Activated CD4-positive, alpha-beta memory T cell treated with anti-CD3 and anti-CD28 coated beads for 36 hours (primary cell): Measurements from ENCODE around the gene EPHB1. TPM values are rescaled to one million over a fixed set of nuclear protein-coding genes. Genes with fewer than 3 reads are reported as not detected.

Experiments
- CTCF ChIA-PET: fragments of 350-600 bp; sonication (Branson Sonifier 250); formaldehyde crosslinking; loops from one replicate; lab custom pipeline; 2021; ENCODE audit warnings: antibody characterized with exemption, inconsistent platforms; lab: Charles Lee
- POLR2A ChIA-PET: fragments of 350-600 bp; sonication (Branson Sonifier 250); formaldehyde crosslinking; loops from one replicate; lab custom pipeline; 2021; ENCODE audit warnings: antibody characterized with exemption; lab: Charles Lee
- DNase-seq: peaks from one replicate; pipeline ENCODE4 v3.0.0-alpha.2; 2020
- H3K27ac Mint-ChIP-seq: one replicate; pipeline ENCODE4 v1.8.0; 2021; ENCODE audit warnings: mixed read lengths
- H3K27me3 Mint-ChIP-seq: one replicate; pipeline ENCODE4 v1.8.0; 2021; ENCODE audit warnings: mixed read lengths
- H3K36me3 Mint-ChIP-seq: one replicate; pipeline ENCODE4 v1.8.0; 2021; ENCODE audit warnings: mixed read lengths
- H3K4me1 Mint-ChIP-seq: one replicate; pipeline ENCODE4 v1.8.0; 2021; ENCODE audit warnings: low read depth, mixed read lengths
- H3K4me3 Mint-ChIP-seq: one replicate; pipeline ENCODE4 v1.8.0; 2021; ENCODE audit warnings: mild to moderate bottlenecking, mixed read lengths
- H3K9me3 Mint-ChIP-seq: one replicate; pipeline ENCODE4 v1.8.0; 2021; ENCODE audit warnings: mixed read lengths
- intact Hi-C: fragments of 100-400 bp; cut with micrococcal nuclease; formaldehyde crosslinking; loops from one replicate; pipeline ENCODE4 v1.15.1; 2023
- total RNA-seq, 2 experiments: library from RNA; stranded (reverse); gene quantifications; one replicate each; pipeline ENCODE4 v1.2.3, GENCODE V29; 2021

EPHB1 gene
- total RNA-seq, 2 experiments from 2014 or later = 1.3 TPM

DNA sequence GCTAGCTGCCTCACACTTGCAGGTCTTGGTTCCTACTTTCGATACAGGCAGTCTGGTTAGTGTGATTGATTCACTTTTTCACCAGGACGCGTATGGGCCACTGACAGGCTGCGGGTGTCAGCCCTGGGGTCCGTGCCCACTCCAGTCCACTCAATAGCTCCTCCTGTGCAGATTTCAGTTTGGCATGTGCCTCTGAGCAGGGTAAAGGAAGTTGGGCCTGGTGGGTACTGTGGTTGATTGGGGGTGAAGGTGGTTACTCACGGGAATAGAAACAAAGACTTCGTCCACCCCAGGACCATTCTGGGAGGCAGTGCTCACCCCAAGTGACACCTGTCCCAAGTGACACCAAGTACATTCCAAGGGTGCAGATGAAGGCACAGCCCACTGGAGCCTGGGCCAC lies 62.3 kb downstream of the EPHB1 start:
- POLR2A ChIA-PET = no interaction called here
- Mint-ChIP-seq H3K27me3 (no peaks in the 10 kb centered on the region), H3K36me3 (no peaks in the 10 kb centered on the region), H3K4me1 (no peaks in the 10 kb centered on the region), H3K27ac (no peak overlapping the region), H3K9me3 (no peaks in the 10 kb centered on the region), H3K4me3 (no peak overlapping the region)
- intact Hi-C loops = no loop called here
- CTCF ChIA-PET = no interaction called here
- no peak for DNase-seq

DNA sequence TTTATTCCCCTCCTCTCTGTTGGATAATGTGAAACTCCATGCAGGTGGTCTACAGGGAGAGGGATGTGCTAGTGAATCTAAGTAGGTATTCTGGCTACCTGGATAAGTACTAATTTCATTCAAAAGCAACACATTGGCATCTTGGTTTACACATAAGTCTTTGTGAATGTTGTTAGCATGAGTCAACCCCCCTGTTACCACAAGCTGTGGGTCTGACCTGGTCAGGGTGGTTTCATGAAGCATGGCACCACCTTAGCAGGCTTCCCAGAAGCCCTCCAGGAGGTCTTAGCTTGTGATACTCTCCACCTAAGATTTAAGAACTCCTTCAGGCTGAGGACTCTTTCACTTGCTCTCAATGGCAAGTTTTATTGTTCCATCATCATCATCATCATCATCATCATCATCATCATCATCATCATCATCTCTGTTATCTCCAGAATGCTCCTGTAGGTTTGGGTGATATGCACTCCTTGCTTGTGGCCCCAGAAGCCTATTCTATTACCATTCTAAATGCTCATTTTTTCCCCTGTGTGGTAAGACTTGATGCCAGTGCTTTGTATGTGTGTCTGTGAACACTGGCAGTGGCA lies 62.8 kb downstream of the EPHB1 start:
- H3K27ac Mint-ChIP-seq = no peak overlapping the region
- no peaks in the 10 kb centered on the region for H3K4me1 Mint-ChIP-seq
- no peak overlapping the region for H3K4me3 Mint-ChIP-seq
- no peaks in the 10 kb centered on the region for H3K9me3 Mint-ChIP-seq
- intact Hi-C loops = no loop called here
- ChIA-PET CTCF (no interaction called here), POLR2A (no interaction called here)
- no peaks in the 10 kb centered on the region for H3K36me3 Mint-ChIP-seq
- DNase-seq = no peak
- no peaks in the 10 kb centered on the region for H3K27me3 Mint-ChIP-seq

DNA sequence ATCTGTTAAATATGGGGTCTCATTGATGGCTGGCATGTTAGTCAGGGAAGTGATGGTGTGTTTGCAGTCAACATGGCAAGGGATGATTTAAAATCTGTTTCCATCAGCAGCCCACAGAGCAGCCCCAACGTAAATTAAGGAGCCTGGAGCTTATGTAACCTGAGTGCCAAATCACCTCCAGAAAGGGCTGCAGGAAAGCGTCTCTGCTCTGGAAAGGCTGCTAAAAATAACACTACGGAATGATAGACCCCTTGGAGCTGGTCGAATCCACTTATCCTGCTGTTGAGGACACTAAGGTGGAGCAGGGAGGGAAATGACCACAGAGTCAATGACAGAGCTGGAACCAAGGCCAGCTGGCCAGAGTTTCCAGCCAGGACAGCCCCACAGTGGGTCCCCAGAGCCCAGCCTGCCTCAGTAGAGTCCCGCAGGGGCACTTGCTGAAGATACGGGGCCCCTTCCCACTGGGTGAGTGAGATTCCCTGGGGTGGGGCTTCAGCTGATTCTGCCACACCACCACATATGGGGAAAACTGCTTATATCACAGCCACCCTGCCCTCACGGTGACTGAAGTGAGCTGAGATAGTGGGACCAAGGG lies 63.5 kb downstream of the EPHB1 start:
- Mint-ChIP-seq H3K27me3 (no peaks in the 10 kb centered on the region), H3K9me3 (no peaks in the 10 kb centered on the region), H3K36me3 (no peaks in the 10 kb centered on the region), H3K4me3 (no peak overlapping the region), H3K27ac (no peak overlapping the region), H3K4me1 (no peaks in the 10 kb centered on the region)
- no peak for DNase-seq
- POLR2A ChIA-PET = no interaction called here
- intact Hi-C loops = no loop called here
- CTCF ChIA-PET = no interaction called here

DNA sequence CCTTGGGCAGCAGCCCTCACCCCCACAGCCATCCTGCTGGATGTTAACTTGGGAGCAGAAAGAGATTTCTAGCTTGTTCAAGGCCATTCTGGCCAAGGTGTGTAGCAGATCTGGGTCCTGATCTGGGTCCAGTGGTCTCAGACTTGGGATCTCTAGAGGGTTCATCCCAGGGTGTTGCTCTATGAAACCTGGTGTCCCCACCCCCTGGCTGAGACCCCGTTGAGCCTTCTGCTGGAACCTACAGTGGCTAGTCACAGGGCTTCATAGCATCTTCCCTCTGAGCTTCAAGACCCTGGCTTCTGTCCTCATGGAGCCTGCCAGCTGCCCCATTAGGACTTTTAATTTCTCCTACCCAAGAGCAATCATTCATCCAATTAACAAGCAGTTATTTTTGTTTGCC lies 64.3 kb downstream of the EPHB1 start:
- Mint-ChIP-seq H3K9me3 (no peaks in the 10 kb centered on the region), H3K36me3 (no peaks in the 10 kb centered on the region), H3K27ac (no peak overlapping the region), H3K27me3 (no peaks in the 10 kb centered on the region), H3K4me1 (no peaks in the 10 kb centered on the region), H3K4me3 (no peak overlapping the region)
- intact Hi-C loops = no loop called here
- POLR2A ChIA-PET = no interaction called here
- DNase-seq = no peak
- CTCF ChIA-PET = no interaction called here

DNA sequence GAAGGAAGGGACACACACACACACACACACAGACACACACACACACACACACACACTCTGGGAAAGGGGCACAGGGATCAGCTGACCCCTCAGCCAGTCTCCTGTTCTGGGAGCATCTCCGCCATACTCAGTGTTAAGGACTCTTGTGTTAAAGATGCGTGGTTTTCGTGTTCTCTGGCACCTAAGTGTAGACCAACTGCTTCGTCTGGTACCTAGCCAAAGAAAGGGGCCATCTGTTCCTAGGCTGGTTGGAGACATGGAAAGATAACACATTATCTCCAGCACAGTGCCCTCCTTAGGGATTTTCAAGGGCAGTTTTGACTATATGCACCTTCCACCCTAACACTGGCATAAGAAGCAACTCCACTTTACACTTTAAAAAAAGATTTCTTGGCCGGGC lies 65.1 kb downstream of the EPHB1 start:
- ChIA-PET CTCF (no interaction called here), POLR2A (no interaction called here)
- intact Hi-C loops = no loop called here
- no peaks in the 10 kb centered on the region for H3K27me3 Mint-ChIP-seq
- no peak for DNase-seq
- H3K4me1 Mint-ChIP-seq = no peaks in the 10 kb centered on the region
- no peak overlapping the region for H3K27ac Mint-ChIP-seq
- H3K36me3 Mint-ChIP-seq = no peaks in the 10 kb centered on the region
- no peak overlapping the region for H3K4me3 Mint-ChIP-seq
- H3K9me3 Mint-ChIP-seq = no peaks in the 10 kb centered on the region

DNA sequence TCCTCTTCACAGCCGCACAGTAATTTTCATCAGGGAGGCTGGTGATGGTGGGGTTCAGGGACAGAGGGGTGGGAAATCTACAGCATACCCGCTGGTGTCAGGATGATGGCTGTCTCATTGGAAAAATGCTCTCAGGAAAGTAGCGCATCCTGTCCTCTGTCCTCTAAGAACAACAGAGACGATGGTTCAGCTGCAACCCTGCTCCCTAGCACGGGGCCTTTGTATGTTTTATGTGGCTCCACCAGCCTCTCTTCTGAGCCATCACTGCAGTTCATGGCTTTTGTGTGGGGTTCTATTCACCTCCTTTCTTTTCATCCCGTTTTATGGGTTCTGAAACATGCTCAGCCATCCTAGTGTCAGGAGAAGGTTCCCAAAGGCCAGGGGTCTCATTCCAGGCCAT lies 68.9 kb downstream of the EPHB1 start:
- no peaks in the 10 kb centered on the region for H3K4me1 Mint-ChIP-seq
- no peak overlapping the region for H3K4me3 Mint-ChIP-seq
- intact Hi-C loops = no loop called here
- no peaks in the 10 kb centered on the region for H3K9me3 Mint-ChIP-seq
- no peaks in the 10 kb centered on the region for H3K27me3 Mint-ChIP-seq
- no peak overlapping the region for H3K27ac Mint-ChIP-seq
- no peak for DNase-seq
- POLR2A ChIA-PET = no interaction called here
- no peaks in the 10 kb centered on the region for H3K36me3 Mint-ChIP-seq
- CTCF ChIA-PET = no interaction called here

DNA sequence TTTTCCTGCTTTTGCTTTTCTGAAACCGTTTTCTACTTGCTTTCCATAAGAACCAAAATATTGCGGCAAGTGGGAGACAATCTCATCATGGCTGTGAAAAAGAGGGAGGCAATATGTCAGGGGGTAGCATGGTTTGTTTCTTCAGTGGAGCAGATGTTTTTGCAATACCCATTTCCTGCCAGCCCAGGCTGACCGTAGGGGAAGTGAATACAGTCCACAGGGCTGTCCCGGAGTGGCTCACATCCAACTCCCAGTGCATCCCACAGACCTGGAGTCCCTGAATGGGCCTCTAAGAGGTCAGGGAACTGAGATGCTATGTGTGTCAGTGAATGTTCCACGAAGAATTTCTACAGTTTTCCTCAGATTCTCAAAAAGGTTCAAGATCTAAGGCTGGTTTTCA lies 69.6 kb downstream of the EPHB1 start:
- intact Hi-C loops = no loop called here
- Mint-ChIP-seq H3K4me1 (no peaks in the 10 kb centered on the region), H3K4me3 (no peak overlapping the region), H3K27me3 (no peaks in the 10 kb centered on the region), H3K9me3 (no peaks in the 10 kb centered on the region), H3K27ac (no peak overlapping the region), H3K36me3 (no peaks in the 10 kb centered on the region)
- DNase-seq = no peak
- ChIA-PET CTCF (no interaction called here), POLR2A (no interaction called here)

DNA sequence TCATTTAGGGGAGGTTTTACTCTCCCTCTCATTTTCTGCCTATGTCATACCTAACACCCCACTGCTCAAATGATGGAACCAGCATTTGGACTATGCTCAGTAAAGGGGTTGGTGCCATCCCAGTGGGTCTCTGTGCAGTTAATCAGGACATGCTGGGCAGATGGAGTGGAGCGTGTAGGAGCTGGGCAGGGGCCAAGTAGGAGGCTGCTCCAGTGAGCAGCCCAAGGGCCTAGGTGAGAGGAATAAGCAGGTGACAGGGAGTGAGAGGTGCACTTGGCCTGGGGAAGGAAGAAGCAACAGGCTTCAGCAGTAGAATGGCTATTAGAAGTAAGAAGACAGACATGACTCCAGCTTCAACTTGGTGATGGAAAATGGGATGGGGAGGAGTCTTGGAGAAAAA lies 72.2 kb downstream of the EPHB1 start:
- ChIA-PET POLR2A (no interaction called here), CTCF (no interaction called here)
- Mint-ChIP-seq H3K4me1 (no peaks in the 10 kb centered on the region), H3K27me3 (no peaks in the 10 kb centered on the region), H3K4me3 (no peak overlapping the region), H3K36me3 (no peaks in the 10 kb centered on the region), H3K9me3 (no peaks in the 10 kb centered on the region), H3K27ac (no peak overlapping the region)
- intact Hi-C loops = no loop called here
- DNase-seq = no peak

DNA sequence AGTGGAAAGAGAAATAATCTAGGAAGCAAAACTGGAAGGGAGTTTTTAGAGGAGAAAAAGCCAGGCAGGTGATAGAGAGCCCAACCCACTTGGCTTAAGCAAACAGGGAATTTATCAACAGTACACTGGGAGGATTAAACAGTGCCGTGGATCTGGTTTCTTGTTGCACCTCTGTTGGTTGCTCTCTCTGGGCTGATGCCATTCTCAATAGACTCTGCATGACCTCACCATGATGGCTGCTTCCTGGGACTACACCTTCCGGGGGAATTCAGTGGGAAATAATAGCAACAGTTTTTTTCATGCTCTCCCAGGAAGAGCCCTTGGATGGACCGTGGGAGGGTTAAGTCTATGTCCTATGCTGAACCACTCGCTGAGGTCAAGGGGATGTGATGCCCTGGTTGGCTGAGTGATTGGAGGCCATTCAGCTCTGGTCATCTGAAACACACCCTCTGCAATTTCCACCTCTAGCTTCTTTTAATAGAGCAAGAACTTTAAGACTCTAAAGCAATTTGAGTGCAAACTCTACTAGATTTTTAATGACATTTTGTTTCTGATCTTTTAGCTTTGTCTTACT lies 74.2 kb downstream of the EPHB1 start:
- Mint-ChIP-seq H3K4me1 (no peaks in the 10 kb centered on the region), H3K36me3 (no peaks in the 10 kb centered on the region), H3K27ac (no peak overlapping the region), H3K4me3 (no peak overlapping the region), H3K9me3 (no peaks in the 10 kb centered on the region), H3K27me3 (peaks cover 2% of the 10 kb centered on the region)
- ChIA-PET POLR2A (no interaction called here), CTCF (no interaction called here)
- DNase-seq = no peak
- intact Hi-C loops = no loop called here

DNA sequence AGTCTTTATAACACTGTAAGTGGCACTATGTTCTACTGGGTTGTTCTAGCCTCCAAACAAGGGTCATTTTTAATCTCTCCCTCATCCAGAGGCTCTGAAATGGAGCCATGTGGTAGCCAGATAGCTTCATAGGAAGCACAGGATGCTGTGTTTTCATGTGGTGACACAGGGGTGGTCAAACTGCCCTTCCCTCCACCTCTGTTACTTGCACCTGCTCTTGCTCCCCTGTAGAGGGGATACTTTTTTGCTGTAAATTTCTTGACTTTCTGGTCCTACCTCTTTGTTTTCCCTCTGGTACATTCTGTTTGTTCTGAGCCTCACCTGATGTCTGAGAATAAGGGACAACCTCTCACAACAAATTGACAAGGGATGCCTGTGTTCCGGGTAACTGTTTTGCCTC lies 76.8 kb downstream of the EPHB1 start:
- Mint-ChIP-seq H3K9me3 (no peaks in the 10 kb centered on the region), H3K4me3 (no peak overlapping the region), H3K4me1 (no peaks in the 10 kb centered on the region), H3K27me3 (peaks cover 2% of the 10 kb centered on the region), H3K27ac (no peak overlapping the region), H3K36me3 (no peaks in the 10 kb centered on the region)
- POLR2A ChIA-PET = no interaction called here
- no peak for DNase-seq
- intact Hi-C loops = no loop called here
- CTCF ChIA-PET = interaction anchor here (0.7 kb wide), 1 partner anchor 77 kb away, joined by 4 read pairs; the partner anchor contains the start of gene EPHB1

DNA sequence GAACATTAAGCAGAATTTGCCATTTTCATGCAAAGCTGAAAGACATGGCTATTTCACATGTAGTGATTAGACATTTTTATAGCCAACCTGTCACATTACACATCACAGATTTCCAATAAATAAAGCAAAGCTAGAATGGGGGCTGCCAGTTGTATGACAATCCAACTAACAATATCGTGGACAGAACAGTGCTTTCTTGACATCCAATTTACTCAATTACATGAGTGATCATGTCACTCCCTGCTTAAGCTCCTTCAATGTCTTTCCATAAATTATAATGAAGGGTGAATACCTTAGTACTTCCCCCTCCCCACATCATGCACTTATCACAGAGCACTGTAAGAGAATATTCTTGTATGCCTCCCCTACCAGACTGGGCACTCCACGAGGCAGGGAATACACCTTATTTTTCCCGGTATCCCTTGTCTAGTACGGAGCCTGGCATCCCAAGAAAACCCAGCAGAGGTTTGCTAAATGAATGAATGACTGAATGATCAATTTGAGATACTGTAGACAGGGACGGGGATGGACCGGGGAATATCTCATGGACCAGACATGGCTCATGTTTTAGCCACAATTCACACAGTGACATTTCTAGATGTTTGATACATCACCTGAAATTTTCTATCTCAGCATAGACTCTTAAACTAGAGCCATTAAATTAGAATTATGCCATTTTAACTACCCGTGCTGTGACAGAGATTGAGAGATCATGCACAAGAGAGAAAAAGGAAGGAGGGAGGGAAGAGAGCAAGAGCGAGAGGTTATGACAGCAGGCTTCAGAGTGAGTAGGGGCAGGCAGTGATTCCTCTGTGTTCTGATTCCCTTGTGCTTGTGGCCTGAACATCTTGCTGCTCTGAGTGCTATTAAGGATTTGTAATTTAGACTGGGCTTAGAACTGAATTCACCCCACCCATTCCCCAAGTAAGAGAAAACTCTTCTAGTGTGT lies 77.7 kb downstream of the EPHB1 start:
- no peak overlapping the region for H3K27ac Mint-ChIP-seq
- intact Hi-C loops = no loop called here
- CTCF ChIA-PET = interaction anchor here (0.7 kb wide), 1 partner anchor 78 kb away, joined by 4 read pairs; the partner anchor contains the start of gene EPHB1

DNA sequence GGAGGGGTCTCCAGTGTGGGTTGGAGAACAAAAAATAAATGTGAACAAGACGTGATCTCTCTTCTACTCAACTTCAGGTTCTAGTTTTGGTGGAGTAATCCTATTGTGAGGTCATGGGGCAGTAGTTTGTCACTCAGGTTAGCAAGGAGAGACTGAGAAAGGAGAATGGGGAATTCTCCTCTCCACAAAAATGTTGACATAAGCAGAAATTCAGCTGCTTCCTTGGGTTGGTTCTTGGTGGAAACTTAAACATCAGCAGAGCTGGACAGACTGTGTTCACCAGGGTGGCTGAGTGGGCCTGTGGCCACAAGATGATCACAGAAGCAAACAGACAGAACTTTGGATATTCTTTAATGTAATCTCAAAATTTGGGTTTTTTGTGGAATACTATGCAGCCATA lies 78.7 kb downstream of the EPHB1 start:
- no peaks in the 10 kb centered on the region for H3K36me3 Mint-ChIP-seq
- no peaks in the 10 kb centered on the region for H3K9me3 Mint-ChIP-seq
- peaks cover 2% of the 10 kb centered on the region for H3K27me3 Mint-ChIP-seq
- CTCF ChIA-PET = no interaction called here
- intact Hi-C loops = no loop called here
- H3K4me3 Mint-ChIP-seq = no peak overlapping the region
- POLR2A ChIA-PET = no interaction called here
- no peaks in the 10 kb centered on the region for H3K4me1 Mint-ChIP-seq
- H3K27ac Mint-ChIP-seq = no peak overlapping the region
- no peak for DNase-seq

More for the DNA sequence above, 77.7 kb downstream of the EPHB1 start:
- no peak overlapping the region for H3K4me3 Mint-ChIP-seq
- no peak for DNase-seq
- no peaks in the 10 kb centered on the region for H3K4me1 Mint-ChIP-seq
- POLR2A ChIA-PET = no interaction called here
- H3K9me3 Mint-ChIP-seq = no peaks in the 10 kb centered on the region
- H3K36me3 Mint-ChIP-seq = no peaks in the 10 kb centered on the region
- H3K27me3 Mint-ChIP-seq = peaks cover 2% of the 10 kb centered on the region
